Measurements from ENCODE around the gene GOT1.

Gene GOT1

DNA sequence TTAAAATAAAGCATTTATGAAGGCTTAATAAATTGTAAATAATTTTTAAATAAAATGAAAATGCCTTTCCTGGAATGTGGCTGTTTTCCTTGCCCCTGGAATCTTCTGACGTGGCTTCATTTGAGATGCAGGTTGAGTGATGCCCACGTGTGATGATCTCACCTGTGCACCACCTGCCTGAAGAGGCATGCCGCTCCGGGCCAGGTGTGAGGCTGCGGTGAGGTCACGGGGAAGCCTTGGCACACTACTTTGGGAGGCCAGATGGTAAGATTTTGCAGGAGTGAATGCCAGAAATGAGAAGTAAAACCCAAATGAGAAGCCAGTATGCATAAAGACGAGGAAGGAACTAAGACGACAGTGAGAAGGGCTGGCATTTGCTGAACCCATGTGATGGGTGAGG lies 36.2 kb downstream of the GOT1 start:
- DNase-seq: peak in 1 of 2 donors; percentile 17

DNA sequence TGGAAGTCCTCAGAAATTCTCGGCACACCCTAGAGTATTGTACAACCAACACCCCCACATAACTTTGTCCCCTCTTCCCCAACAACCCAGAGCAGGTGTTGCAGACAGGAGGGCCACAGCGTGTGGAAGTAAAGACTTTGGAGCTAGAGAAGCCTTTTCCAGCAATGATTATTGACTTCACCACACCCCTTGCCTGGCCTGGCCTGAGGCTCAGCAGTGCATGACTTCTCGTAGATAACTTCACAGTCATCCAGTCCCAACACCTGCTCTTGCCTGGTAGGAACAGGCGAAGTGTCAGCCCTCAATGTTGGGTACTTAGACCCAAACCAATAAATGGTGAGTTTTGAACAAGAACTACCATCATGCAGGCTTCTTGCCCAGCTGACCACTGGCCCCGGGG lies 36.7 kb downstream of the GOT1 start:
- DNase-seq: no peak

DNA sequence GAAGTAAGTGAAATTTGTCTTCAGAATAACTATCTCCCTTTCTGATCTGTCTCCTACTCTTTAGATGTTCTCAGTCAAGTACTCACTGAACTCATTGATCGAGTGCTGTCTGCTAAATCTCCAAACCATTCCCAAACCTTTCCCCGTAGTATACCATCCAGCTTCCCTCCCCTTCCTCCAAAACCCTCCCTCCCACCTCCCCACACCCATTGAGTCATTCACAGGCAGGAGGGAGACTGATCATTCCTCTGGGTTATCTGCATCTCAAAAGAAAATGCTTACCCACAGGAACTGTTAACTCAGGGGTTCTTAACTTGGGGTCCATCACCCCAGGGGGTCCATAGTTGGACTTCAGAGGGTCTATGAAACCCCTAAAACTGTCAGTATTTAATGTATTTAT lies 37.4 kb downstream of the GOT1 start:
- DNase-seq: no peak

DNA sequence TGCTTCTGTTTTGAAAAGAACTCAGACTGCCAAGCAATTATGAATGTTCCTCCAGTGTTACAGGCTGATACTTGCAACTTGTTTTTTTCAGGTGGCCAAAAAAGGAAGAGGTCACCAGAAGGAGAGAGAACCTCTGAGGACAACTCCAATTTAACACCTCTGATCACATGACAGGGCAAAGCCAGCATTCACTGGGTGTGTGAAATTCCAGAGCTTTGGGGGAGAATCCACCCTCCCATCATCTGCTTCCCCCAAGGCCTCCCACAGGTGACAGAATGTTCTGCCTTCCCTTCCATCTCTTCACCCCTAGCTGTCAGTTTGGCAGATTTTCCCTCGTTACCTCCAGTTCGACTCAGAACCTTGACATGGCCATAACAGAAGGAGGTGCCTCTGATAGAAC lies 39.1 kb downstream of the GOT1 start:
- no peak for DNase-seq

DNA sequence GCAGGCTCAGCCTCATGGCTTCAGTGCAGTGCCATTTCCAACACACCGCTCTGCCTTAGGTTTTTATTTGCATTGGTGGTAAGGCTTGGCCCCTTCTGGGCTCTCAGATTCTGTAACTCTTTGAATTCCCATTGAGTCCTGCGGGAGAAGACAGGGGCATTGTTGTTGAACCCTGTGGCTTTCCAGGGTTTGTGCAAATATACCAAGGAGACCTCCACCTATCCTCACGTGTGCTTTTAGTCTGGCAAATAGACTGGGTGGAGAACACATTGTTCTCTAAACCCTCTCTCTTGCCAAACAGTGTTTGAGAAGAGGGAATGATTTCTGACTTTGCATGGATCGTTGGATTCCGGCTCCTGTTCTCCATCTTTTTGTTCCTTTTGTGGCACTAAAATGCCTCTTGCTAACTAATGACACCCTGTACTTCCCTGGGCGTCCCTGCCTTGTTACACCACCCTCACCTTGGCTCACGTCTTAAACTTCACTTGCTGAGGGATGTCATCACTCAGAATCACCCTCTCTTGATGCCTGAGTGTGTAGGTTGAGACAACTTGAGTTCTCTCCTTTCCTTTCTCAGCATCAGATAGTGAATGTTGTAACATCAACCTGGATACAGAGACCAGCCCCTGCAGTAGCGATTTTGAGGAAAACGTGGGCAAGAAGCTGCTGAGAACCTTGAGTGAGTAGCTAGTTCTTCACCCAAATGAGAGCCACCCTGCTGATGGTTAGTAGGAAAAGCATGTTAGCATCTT lies 40.5 kb downstream of the GOT1 start:
- DNase-seq: no peak

DNA sequence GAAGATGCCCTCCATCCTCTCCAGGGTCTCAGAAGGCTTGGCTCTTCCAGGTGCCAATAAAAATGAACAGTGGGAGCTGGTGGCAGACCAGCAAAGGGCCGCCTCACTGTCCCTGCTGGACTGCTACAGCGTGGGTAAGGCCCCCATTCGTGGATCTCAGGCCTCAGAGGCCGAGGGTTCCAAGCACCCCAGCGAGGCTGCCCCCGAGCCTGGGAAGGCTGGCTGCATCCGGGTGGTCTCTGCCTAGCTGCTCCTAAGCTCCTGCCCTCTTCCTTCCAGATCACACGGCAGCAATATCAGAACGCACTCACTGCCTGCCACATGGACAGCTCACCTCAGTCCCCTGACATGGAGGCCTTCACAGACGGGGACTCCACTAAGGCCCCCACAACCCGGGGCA lies 42.9 kb downstream of the GOT1 start:
- no peak for DNase-seq

DNA sequence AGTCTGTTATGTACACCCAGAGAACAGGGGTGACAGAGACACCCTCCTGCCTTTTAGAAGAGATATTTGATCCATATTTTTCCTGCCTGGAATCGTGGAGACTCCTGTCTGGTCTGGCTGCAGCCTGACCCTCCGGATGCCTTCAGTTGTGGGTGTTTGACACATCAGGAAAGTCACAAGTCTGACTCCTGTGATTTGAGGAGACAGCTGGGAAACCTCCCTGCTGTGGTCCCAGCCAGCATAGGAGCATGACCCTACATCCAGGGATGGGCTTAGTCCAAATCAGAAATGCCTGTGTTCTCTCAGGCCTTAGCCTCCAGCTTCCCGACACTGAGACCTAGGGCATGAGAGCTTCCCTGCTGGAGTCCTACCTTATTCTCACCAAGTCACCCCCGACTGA lies 43.4 kb downstream of the GOT1 start:
- DNase-seq: no peak

DNA sequence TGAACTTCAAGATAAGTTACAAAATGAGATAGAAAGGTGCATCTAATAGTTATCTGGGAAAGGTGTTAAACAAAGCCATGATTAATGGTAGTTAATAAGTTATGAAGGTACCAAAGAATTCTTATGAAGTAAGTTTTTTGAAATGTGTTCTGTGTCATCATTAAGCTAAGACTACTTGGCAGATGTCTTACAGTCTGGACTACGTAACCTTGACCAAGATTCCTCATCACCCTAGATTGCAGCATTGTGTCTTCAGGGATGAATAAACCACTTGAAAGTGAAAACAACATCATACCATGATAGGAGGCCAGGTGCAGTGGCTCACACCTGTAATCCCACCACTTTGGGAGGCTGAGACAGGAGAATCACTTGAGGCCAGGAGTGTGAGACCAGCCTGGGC lies 48.2 kb downstream of the GOT1 start:
- no peak for DNase-seq

DNA sequence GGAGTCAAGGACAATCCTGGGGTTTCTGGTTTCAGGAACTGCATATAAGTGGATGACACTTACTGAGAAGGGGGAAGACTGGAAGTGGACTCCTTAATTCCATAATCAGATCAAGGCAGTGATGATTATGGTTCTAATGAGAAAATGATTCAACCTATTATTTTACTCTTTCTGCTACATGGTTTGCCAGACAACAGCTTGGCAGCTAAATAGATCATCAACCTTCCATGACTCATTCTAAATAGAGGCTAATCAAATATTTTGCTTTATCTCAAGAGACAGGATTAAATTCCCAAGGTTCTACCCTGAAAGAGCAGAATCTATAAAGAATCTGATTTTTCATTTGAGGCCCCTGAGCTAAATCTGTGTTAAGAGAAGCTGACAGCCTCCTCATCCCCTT lies 55.0 kb downstream of the GOT1 start:
- DNase-seq: no peak

DNA sequence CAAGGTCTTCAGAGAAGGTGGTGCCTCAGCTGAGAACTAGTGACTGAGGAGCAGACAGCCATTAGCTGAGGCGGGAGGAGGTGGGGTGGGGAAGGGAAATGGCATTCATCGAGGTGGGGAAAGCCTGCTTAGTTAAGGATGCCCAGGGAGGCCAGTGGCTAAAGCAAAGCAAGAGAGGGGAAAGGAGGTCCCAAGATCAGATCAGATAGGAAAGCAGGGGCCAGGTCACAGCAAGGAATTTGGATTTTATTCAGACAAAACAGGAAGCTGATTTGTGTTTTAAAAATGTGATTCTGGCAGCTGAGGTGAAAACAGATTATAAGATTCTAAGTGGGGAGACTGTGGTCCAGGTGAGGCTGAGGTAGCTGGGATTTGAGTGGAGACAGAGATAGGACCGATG lies 55.5 kb downstream of the GOT1 start:
- no peak for DNase-seq

DNA sequence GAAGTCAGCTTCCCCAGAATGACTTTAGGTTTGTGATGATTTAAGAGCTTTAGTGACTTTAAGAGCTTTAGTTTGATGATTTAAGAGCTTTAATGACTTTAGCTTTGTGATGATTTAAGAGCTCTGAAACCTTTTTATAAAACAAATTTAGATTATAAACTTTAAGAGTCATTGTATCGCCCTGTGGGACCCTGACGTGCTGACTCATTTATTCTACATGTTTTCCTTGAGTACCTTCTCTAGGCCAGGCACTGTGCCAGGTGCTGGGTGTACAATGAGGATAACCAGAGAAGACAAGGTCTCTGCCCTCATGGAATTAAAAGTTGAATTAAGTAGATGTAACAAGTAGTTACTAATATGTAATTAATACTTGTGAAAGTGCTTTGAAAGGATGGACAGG lies 55.9 kb downstream of the GOT1 start:
- no peak for DNase-seq

DNA sequence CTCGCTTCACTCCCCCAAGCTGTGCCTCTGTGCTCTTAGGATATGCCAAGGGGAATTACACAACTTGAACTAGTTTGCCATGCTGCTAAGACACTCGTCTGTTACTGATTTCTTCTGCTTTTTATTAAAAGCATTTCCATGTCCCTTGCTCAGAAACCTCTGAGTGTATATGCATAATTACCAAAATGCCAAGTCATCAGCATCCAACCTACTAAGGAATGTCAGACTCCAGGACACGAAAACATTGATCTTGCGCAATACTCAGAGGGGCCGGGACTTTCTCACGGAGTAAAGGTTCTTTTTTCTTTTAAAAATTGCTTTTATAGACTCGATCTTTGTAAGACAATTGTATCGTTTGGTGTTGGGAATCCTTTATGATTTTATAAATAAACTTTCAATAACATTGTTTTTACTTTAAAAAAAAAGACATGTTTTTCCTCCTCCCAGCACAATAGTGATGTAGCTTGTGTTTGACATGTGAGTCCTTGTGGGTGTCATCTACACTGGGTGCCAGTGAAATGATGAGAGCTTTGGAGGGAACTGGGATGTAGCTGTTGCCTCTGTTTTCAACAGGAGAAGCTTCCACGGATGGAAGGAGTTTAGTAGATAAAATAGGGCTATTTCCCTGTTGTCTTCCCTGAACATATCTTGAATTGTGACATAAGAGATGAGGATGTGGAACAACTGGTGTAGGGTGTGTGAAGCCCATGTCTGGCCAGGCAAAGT lies 57.7 kb downstream of the GOT1 start:
- DNase-seq: no peak

DNA sequence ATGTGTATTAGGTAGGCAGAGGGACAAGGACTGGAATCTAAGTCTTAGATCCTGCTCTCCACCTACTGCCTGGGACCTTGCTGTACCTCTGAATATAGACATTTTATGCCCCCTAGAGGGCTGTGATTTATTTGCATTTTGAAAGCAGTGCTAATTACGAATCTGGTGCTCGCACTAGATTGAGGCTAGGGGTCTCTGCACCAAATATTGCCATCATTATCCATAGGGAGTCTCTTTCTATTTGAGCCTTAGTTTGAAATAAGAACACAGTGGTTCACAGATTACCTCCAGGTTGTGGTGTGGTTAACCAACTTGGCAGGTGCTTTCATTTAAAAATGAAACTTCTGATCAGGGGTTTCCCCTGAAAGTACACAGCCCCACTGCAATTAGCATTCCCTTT lies 59.4 kb downstream of the GOT1 start:
- DNase-seq: no peak

DNA sequence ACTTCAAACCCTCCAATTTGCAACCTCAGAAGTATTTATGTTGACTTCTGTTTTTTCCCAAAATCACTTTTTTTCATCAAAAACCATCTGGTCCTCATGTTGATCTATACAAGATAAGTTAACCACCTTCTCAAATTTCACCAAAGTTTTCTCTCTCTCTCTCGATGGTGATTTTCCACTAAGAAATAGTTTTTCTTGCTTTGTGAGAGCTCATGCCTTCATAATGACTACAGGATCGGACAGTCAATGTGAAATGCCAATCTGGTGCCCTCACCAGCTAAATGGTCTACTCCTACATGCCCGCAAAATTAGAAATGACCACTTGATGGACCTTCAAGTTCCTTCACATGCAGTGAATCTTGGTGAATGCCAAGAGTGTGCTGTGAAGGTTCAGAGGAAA lies 60.9 kb downstream of the GOT1 start:
- DNase-seq: no peak

DNA sequence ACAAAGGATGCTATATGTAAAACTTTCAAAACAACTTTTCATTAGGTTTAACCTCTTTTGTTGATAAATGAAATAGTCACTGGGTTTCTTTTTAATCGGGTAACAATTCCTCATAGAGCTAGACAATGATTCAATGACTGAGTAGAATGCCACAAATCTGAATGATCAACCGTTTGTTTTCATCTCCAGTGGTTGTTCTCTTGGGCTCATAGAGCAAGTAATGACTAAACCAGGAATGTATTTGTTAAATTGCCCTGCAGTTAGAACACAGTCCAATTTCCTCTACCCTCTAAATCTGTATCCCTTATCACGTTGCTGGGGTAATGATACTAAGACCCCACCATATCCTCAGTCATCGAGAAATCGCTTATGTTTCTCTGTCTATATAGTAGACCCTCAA lies 61.3 kb downstream of the GOT1 start:
- DNase-seq: no peak

DNA sequence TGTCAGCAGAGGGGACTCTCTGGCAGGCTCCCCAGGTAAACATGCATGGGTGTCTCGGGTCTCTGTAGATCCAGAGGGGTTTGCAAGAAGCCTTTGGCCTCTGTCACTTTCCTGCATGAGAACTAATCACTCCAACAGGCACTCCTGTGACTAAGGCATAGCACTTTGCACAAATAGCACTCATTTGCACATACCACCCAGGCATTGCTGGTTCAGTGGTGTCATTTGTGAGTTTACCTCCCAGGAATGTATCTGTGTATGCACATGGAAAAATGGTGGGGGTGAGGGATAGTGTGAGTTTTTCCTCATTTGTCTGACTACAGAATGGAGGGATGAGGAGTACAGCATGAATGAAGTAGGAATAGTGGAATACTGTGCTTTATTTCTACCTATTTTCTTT lies 61.8 kb downstream of the GOT1 start:
- DNase-seq: no peak

DNA sequence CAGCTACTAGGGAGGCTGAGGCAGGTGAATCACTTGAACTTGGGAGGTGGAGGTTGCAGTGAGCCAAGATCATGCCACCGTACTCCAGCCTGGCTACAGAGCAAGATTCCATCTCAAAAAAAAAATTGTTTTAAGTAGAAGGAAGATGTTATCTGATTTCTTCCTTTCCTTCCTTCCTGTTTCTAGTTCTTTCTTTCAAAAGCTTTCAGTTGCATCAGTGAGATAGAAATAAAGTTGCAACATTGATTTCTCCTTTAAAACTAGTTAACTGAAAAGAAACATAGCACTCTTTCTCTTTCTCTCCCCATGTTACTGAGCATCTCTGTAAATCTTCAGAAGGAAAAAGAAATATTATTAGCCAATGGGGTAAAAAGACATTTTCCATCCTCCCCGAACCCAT lies 63.8 kb downstream of the GOT1 start:
- no peak for DNase-seq

DNA sequence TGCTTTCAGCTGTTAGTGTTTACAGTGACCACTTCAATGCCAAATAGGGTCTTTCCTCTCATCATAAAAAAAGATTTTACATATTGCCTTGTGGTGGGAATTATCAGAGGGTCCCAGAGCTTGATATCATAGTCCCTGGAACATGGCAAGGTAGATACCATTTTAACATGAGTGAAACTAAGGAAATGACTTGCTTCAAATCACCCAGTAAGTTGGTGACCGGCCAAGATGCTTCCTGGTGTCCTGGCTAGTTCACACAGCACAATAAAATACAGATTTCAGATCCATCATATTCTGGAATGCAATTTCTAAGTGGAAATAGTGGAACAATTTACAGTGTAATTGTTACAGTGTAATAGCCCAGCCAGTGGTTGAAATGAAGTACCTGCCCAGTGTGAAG lies 64.7 kb downstream of the GOT1 start:
- DNase-seq: no peak

DNA sequence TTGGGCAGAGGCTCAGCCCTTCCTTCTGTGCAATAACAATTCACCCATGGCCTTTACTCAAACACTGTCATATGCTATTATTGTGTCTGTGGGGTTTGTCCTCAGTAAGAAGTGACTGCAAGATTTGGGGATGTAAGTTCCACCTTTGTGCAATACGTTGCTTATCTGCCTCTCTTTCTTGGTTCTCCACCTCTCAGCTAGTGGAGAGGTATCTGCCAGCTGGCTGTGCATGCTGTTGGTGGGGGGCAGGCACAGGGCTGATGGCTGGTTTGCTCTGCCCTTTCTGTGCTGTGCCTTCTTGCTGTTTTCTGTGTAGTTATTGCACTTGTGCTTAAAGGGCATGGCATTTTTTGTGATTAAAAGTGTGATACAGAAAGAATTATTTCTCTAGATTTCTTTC lies 65.1 kb downstream of the GOT1 start:
- DNase-seq: no peak

DNA sequence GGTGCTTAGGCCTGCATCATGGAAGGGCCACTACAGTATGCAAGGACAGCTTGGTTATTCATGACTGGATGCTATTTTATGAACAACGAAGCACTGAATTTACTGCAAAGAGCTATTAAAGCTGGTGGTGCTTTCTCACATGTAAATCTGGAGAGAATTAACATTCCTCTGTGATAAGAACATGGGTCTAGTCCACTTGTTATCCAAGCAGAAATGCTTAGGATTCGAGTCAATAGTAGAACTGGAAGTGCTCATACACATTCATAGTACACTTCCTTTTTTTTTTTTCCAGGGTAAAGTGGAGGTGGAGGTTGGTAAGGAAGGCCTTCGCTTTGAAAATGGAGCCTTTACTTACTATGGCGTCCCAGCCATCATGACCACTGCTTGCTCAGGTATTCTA lies 66.3 kb downstream of the GOT1 start:
- no peak for DNase-seq

DNA sequence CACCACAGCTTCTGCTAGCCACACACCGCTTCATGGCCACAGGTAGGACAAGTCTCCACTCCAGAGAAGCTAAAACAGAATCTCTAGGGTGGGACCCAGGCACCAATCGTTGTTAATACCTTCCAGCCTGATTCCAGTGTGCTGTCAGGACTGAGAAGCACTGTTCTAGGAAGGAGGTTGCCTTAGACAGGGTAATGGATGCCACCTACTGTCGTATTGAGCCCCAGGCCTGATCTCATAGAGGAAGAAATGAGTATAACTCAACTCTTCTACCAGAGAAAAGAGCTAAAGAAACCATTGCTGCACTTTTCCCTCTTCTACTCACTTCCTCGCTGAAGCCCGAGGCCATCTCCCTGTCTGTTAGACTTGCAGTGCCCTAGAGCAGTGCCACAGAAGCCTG lies 69.5 kb downstream of the GOT1 start:
- no peak for DNase-seq

DNA sequence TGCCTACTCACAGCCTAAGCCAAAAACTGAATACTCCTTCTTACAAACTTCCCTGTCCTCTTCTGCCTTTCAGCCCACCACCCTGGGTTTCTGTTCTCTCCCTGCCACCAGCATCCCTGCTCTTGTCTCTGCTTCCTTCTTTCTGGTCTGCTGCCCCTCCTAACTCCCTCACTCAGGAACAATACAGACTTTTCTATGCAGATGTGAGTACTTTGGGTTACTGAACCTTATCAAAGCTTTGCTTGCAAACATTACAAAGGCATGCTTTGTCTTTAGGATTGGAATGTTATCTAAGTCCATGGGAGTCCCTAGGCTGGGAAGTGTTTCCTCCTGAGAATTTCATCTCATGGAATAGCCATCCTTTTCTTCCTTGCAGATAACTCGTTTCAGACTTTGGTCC lies 72.3 kb downstream of the GOT1 start:
- DNase-seq: no peak

DNA sequence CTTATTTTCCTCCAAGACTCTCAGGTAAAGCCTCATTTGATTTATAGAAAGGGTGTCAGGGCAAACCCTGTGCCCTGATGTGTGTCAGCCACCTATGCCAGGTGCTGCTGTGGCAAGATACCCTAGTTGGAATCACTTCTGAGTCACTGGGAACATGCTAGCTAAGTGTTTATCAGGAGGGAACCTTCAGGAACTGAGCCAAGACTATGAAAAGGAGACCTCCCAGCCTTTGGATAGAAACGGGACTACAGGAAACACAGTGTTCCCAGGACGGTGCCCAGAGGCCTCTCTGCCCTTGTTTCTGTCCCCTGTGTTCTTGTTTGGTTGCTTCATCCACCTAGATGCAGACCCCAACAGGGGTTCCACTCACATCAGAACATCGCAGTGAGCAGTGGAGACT lies 72.7 kb downstream of the GOT1 start:
- no peak for DNase-seq

DNA sequence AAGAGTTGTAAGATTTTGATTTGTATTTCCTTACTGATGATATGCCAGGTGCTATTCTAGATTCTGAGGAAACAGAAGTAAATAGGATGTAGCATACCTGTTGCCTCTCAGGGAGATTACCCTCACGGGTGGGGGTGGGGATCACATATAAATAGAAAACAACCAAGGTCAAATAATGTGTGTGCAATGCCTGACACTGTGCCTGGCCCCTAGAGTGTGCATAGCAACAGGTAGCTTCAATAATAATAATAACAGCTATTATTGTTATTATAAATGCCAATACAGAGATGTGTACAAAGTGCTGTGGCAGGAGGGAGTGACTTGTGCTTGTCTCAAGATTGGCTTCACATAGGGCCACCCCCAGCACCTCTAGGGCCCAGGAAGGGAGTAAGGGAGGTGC lies 77.2 kb downstream of the GOT1 start:
- DNase-seq: no peak

DNA sequence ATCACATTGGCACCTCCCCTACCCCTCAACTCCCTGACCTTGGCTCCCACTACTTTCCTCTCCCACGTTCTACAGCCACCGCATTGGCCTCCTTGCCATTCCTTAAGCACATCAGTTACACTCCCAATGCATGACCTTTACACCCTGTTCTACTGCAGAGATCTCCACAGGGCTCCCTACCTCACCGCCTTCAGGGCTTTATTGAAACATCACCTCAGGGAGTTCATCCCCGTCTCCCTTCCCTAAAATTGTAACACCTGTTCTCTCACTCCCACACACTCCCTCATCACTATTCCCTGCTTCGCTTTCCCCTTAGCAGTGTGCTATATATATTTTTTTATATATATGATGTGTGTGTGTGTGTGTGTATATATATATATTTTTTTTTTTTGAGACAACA lies 82.8 kb downstream of the GOT1 start:
- DNase-seq: no peak

All from hippocampal formation (tissue), 2 donors.